Stimulated activated CD8-positive, alpha-beta memory T cell treated with anti-CD3 and anti-CD28 coated beads, Interleukin-7, amount 100 ng/mL, for 48 hours (primary cell): ENCODE results near the gene PPM1A.

Experiments used
- DNase-seq, 2 donors: peaks; one replicate each; pipeline ENCODE4 v3.0.0-alpha.2; 2020; ENCODE audit warnings: low read depth in 1 of 2; ENCODE audit errors: extremely low read depth in 1 of 2

Gene PPM1A

GRCh38 chr14:60226298-60226697 is 22.7 kb upstream of the PPM1A start:
- DNase-seq: no peak

GRCh38 chr14:60227291-60227690 is 21.7 kb upstream of the PPM1A start:
- DNase-seq: no peak

- DNase-seq: no peak
These were observed 19.4 kb upstream of the PPM1A start for GRCh38 chr14:60229614-60230013.

DNA sequence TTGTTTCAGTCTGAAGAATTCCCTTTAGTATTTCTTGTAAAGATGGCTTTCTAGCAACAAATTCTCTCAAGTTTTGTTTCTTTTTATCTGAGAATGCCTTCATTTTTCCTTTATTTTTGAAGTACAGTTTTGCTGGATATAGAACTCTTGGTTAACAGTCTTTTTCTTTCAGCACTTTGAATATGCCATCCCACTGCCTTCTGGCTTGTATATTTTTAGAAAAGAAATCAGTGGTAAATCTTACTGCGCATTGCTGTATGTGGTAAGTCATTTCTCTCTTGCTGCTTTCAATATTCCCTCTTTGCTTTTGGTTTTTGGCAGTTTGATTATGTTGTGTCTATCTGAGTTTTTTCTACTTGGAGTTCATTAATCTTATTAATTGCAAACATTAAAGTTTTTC is 16.8 kb upstream of the PPM1A start:
- no peak for DNase-seq

GRCh38 chr14:60233251-60233650 is 15.8 kb upstream of the PPM1A start:
- no peak for DNase-seq

- no peak for DNase-seq
These were observed 15.1 kb upstream of the PPM1A start for GRCh38 chr14:60233891-60234290.

DNA sequence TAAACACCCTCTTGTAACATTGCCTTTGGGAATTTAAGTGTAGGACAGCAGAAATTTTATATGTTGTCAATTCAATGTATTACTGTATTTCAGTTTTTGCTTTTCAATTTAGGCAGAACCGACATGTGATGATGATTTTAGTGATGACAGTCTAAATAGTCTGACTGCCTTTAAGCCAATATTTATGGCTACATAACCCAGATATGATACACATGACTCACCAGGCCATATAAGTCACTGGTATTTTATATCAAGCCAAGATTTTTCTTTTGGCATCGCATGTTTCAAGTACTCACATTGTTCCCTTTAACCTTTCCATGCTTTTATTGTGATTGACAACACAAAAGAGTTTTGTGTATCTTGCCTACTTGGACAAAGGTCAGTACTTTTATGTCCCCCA is 13.6 kb upstream of the PPM1A start:
- no peak for DNase-seq

- DNase-seq: no peak
These were observed 10.1 kb upstream of the PPM1A start for GRCh38 chr14:60238955-60239354.

DNA sequence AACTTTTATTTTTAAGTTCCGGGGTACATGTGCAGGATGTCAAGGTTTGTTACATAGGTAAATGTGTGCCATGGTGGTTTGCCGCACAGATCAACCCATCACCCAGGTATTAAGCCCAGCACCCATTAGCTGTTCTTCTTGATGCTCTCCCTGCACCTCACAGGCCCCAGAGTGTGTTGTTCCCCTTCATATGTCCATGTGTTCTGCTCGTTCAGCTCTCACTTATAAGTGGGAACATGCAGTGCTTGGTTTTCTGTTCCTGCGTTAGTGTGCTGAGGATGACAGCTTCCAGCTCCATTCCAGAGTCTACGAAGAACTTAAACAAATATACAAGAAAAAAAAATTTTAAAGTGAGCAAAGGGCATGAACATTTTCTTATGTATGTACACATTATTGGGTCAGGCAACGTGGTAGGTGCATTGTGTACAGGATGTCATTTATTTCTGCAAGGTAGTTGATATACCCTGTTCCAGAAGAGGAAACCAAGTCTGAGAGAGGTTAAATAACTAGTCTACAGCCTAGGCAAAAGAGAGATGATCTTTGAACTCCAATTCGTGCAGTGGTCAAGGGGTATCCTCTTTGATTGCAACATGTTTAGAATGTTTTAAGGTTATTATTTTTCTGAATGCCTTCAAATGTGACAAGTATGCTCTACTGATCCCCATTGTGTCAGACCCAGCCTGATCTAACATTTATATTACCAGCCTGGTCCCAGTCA is 8.7 kb upstream of the PPM1A start:
- DNase-seq: no peak

GRCh38 chr14:60241091-60241490 is 7.9 kb upstream of the PPM1A start:
- DNase-seq: no peak

- no peak for DNase-seq
These were observed 6.6 kb upstream of the PPM1A start for GRCh38 chr14:60242429-60242828.

DNA sequence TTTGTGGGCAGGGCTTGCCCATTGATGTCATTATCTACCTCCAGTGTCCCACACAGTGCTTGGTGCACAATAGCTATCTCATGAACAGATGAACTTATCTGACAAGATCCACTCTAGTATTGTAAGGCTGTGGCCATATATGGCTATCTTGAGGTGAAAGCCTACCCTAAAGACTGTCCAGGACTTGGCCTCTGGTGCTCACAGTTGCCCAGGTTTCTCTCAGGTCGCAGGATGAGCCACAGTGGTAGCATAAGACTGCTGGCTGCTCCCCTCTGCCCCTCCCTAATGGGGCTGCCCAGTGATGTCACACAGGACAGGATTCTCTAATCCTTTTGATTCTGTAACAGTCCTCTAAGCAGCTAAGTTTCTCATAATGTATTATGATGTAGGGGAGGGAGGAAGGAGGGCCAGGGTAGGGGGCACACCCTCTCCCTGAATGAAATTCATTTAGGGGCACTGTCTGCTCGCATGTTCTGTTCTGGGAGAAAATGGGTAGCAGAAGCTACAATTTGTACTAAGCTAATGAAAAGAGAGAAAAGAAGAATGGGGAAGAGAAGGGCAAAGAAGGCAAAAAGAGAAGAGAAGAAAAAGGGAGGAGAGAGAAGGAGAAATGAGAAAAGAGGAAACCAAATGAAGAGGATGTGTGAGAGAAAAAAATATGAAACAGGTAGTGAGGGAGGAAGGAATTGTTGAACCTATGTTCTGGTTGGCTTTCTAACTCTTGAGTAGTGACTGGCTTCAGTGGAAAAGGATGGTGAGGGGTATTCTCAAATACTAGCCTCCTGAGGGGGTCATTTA is 3.4 kb upstream of the PPM1A start:
- no peak for DNase-seq

- peak; percentile 58 to 81 for DNase-seq
These were observed 876 bp upstream of the PPM1A start for GRCh38 chr14:60247994-60248696.

DNA sequence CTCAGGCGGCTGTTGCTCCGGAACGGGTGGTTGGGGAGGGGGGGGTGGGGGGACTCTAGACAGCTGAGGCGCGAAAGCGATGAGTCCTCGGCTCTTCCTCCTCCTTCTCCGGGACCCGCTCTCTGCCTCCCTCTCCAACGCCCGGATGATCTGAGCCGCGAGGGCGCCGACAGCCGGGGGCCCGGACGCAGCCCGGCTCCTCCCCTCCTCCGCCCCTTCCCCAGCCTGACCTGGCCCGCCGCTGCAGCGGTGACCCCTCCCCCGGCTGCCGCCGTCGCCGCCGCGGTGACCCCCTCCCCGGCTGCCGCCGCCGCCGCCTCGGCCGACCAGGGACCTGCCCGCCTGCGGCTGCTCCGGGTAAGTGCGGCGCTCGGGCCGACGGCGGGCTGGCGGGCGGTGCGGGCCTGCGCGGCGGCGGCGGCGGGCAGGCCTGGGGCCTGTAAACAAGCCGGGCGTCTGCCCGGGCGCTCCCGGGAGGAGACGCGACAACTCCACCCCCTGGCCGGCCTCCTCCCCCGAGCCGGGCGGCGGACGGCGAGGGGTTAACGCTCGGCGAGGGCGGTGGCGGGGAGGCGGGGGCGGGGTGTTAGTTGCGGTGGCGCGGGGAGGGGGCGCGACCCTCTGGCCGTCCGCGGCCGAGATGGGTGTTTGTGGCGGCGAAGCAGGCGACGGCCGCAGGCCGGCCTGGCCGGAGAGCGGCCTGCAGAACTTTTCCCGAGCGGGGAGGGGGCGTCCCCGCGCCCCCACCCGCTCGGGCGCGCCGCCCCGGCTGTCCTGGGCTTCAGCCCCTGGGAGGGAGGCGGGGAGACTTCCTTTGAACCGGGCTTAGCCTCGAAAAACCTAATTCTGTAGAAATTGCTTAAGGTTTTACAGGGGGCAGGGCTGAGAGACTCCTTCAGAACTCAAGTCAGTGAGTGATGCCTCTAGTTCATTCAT is 568 bp downstream of the PPM1A start:
- DNase-seq: peak; percentile 38 to 40

DNA sequence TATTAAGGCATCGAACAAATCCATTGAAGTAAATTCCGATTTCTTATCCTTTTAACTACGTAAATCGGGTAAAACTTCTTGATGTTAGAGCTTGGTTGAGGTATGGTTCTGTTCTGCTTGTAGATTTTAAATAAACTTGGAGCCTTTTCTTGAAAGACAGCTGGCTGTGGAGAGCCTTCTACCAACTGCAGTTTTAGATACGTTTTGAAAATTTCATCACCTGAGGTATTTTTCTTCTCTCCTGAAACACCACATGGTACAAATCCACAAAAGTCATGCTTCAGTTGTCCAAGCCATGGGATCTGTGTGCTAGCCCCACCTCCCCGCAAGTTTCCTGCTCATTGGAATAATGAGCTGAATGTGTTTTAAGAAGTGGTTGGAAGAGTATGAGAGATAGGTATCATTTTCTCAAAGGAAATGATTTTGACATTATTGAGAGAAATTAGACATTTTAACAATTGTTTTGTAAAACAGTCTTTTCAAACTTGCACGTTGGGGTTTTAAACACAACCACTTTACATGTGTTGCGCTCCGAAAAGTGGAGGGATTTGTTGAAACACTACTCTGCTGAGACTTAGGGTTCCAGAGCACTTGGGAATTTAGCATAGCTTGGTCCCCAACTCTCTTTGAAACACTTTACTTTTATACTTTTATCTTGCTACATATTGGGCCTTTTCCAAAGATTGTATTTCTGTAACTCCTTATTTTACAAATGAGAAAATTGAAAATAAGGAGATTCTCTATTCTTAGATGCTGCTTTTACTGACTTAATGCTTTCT is 1.4 kb downstream of the PPM1A start:
- no peak for DNase-seq

DNA sequence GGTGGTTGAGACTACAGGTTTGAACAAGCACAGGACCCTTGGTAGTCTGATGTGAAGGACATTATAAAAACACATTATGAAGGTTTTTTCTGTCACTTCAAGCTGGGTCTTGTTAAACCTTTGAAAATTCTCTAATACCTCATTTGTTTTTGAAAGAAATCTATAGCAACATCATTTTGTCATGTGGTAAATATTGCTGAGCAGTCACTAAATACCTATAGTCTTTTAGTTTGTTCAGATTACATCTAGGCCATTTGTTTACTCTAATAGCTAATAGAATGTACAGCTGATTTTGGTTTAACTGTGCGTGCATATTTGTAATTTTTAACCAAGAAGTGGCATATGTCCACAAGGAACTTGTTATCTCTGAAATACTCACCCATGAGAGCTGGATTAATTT is 2.9 kb downstream of the PPM1A start:
- DNase-seq: no peak

DNA sequence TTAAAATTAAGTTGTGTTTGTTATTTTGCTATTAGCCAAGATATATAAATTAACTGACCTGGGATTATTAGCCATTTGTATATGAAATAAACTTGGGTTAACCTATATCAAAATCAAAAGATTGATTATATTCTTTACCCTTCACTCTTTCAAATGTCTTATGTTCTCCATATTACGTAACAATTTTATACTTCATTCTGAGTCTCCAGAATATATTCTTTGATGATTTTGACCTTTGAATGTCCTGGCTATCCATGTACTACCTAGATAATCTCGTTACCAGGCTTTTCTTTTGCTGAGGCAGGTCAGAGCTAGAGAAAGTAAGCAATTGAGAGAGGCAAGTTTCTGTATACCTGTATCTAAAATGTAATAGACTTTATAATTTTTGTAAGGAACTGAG is 3.6 kb downstream of the PPM1A start:
- no peak for DNase-seq

DNA sequence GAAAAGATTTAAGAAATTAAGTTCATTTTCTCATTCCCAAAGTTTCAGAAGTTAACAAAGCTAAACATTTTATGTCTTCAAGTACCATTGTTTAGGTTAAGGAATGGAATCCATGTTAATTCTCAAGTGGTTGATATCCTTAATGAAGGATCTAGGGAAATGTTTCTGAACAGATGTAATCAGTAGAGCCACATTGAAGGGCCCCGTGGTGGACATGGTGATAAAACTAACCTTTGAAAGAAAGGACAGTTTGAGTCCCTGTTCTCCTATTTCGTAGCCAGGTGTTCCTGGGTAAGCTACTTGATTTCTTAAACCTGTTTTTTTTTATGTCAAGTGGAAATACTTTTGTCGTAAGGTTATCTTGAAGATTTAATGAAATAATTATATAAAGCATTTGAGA is 4.6 kb downstream of the PPM1A start:
- no peak for DNase-seq

DNA sequence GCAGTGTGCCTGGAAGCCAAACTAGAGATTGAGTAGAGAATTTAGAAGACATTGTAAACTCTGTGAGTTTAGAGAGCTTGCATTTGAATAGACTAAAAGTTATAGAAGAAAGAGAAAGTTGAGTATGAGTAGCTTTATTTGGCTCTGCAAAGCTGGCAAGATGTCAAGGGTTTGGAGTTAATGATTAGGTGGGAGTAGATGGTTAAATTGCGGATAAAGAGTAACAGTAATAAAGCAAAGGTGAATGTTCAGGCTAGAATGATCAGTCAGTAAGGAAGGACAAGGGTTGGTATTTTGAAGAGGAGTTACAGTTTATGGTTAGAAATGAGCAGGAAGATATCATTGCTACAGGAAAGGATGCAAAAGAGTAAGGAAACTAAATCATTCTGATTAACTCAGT is 5.2 kb downstream of the PPM1A start:
- DNase-seq: no peak

DNA sequence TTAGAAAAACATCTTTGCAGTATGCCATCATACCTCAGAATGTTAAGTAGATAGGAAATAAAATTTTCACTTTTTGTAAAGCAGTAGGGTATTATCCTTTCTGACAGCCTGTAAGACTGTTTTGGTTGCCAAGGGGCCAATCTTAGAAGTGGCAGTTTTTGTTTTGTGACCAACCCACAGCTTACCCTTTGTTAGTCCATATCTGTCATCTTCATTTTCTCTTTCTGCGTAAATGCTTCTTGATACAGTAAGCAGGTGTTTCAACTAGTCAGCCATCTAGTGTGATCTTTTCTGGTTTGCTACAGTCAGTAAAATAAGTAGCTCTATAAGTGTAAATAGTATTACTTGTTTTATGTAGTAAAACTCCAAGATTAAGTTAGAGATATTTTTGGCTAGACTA is 8.8 kb downstream of the PPM1A start:
- no peak for DNase-seq
